ENCODE data around the gene CCDC159. TPM values are rescaled to one million over a fixed set of nuclear protein-coding genes. Genes with fewer than 3 reads are reported as not detected.
"Not testable (repeated sequence)": the region's sequence is repeated elsewhere in the genome, so short reads cannot be mapped to it uniquely, and the experiment has no call there.

Gene CCDC159
- total RNA-seq, 4 donors from 2014 or later: 0.85 to 9.2 (median 2.0) TPM

GRCh38 chr19:11375143-11375948 is 29.0 kb downstream of the CCDC159 start:
- intact Hi-C loops (cut with DNase I; ENCODE audit: low total_unique reads): loop anchor here (10.0 kb wide), 3 partner anchors 81 to 981 kb away; partner anchors contain the start of genes TSPAN16 and ZNF653
- H3K27me3 ChIP-seq: no peaks in the 10 kb centered on the region
- ATAC-seq: no peak
- H3K9me3 ChIP-seq: no peaks in the 10 kb centered on the region
- no peaks in the 10 kb centered on the region for H3K36me3 ChIP-seq
- TF ChIP-seq, protein P1, sequence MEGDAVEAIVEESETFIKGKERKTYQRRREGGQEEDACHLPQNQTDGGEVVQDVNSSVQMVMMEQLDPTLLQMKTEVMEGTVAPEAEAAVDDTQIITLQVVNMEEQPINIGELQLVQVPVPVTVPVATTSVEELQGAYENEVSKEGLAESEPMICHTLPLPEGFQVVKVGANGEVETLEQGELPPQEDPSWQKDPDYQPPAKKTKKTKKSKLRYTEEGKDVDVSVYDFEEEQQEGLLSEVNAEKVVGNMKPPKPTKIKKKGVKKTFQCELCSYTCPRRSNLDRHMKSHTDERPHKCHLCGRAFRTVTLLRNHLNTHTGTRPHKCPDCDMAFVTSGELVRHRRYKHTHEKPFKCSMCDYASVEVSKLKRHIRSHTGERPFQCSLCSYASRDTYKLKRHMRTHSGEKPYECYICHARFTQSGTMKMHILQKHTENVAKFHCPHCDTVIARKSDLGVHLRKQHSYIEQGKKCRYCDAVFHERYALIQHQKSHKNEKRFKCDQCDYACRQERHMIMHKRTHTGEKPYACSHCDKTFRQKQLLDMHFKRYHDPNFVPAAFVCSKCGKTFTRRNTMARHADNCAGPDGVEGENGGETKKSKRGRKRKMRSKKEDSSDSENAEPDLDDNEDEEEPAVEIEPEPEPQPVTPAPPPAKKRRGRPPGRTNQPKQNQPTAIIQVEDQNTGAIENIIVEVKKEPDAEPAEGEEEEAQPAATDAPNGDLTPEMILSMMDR (IDR thresholded peaks at IDR 0.05 in 4 of 5, conservative IDR thresholded peaks at IDR 0.05 in 1 of 5): no peak
- peak; percentile 42 to 68 for TF ChIP-seq POLR2A (IDR thresholded peaks at IDR 0.05)
- in situ Hi-C loops (cut with MboI; ENCODE audit: low sequenced_read_pairs in 4 of 4): loop anchor here in 2 of 4 donors (5.0 to 25.0 kb wide), 2 partner anchors 62 to 212 kb away; partner anchors contain the start of genes ACP5 (in 1 of the 2), ODAD3 (in 1 of the 2), PRKCSH (in 1 of the 2) and ZNF627 (in 1 of the 2)
- H3K4me3 ChIP-seq: peak overlapping the region; percentile 44 to 79 (median 73)
- H3K4me1 ChIP-seq: peaks cover 28% of the 10 kb centered on the region in 2 donors
- DNase-seq: peak in 1 of 2 donors; percentile 42
- H3K27ac ChIP-seq: peak overlapping the region; percentile 93 to 97 (median 94)

DNA sequence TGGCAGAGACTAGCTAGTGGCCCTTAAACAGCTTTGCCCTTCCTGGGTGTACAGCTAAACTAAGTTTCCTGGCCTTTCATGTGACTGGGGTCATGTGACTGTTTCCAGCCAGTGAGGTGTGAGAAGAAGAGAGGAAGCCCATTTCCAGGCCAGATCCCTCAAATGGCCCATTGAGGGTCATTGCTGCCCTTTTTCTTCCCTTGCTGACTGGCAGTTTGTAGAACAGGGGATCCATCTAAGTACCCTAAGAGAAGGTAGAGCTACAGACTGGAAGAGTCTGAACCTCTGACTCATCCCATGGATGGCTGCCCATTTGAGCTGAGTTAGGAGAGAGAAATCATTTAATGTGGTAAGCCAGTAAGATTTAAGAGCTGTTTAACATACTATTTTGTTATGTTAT is 30.9 kb downstream of the CCDC159 start:
- peak in 1 of 2 donors; percentile 25 for DNase-seq
- peak overlapping the region; percentile 8 to 94 (median 36) for H3K27ac ChIP-seq
- ATAC-seq: no peak
- TF ChIP-seq, protein P1 (IDR thresholded peaks at IDR 0.05 in 4 of 5, conservative IDR thresholded peaks at IDR 0.05 in 1 of 5): no peak
- no peak for TF ChIP-seq POLR2A (IDR thresholded peaks at IDR 0.05)
- no peaks in the 10 kb centered on the region for H3K9me3 ChIP-seq
- intact Hi-C loops (cut with DNase I; ENCODE audit: low total_unique reads): loop anchor here (10.0 kb wide), 3 partner anchors 82 to 982 kb away; partner anchors contain the start of genes TSPAN16 and ZNF653
- H3K4me1 ChIP-seq: peaks cover 36 to 40% of the 10 kb centered on the region in 2 donors
- peaks cover 5 to 9% (median 7%) of the 10 kb centered on the region in 3 donors for H3K27me3 ChIP-seq
- in situ Hi-C loops (cut with MboI; ENCODE audit: low sequenced_read_pairs in 4 of 4): loop anchor here in 2 of 4 donors (5.0 to 25.0 kb wide), 2 partner anchors 60 to 210 kb away; partner anchors contain the start of genes ACP5 (in 1 of the 2), ODAD3 (in 1 of the 2), PRKCSH (in 1 of the 2) and ZNF627 (in 1 of the 2)
- H3K4me3 ChIP-seq: no peak overlapping the region
- no peaks in the 10 kb centered on the region for H3K36me3 ChIP-seq

DNA sequence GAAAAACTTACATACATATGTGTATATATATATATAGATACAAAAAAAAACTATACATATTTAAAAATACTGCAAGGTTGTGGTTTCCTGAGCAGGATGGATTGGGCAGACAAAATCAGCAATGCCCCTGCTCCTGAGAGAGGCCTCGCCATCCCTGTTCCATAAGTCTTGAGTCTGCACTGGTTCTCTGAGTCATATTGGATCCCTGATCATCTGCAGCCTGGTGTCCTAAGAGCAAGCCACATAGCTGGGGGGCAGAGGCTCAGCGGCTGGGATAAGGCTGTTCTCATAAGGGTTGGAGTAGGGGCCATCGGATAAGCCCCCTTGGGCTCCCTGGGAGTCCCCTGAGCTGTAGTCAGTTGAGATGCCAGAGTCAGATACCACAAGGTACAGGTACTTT is 31.4 kb downstream of the CCDC159 start:
- in situ Hi-C loops (cut with MboI; ENCODE audit: low sequenced_read_pairs in 4 of 4) (loop anchor here in 2 of 4 donors (5.0 to 25.0 kb wide), 2 partner anchors 60 to 210 kb away; partner anchors contain the start of genes ACP5 (in 1 of the 2), ODAD3 (in 1 of the 2), PRKCSH (in 1 of the 2) and ZNF627 (in 1 of the 2)), intact Hi-C loops (cut with DNase I; ENCODE audit: low total_unique reads) (loop anchor here (10.0 kb wide), 3 partner anchors 83 to 983 kb away; partner anchors contain the start of genes TSPAN16 and ZNF653)
- DNase-seq: no peak
- no peaks in the 10 kb centered on the region for H3K9me3 ChIP-seq
- TF ChIP-seq, protein P1 (IDR thresholded peaks at IDR 0.05 in 4 of 5, conservative IDR thresholded peaks at IDR 0.05 in 1 of 5): no peak
- no peak for TF ChIP-seq POLR2A (IDR thresholded peaks at IDR 0.05)
- peaks cover 10 to 14% (median 12%) of the 10 kb centered on the region in 3 donors for H3K27me3 ChIP-seq
- no peak for ATAC-seq
- H3K27ac ChIP-seq: peak overlapping the region in 2 of 4 donors; percentile 19 to 34
- no peaks in the 10 kb centered on the region for H3K36me3 ChIP-seq
- H3K4me1 ChIP-seq: peaks cover 36 to 40% of the 10 kb centered on the region in 2 donors
- H3K4me3 ChIP-seq: no peak overlapping the region

DNA sequence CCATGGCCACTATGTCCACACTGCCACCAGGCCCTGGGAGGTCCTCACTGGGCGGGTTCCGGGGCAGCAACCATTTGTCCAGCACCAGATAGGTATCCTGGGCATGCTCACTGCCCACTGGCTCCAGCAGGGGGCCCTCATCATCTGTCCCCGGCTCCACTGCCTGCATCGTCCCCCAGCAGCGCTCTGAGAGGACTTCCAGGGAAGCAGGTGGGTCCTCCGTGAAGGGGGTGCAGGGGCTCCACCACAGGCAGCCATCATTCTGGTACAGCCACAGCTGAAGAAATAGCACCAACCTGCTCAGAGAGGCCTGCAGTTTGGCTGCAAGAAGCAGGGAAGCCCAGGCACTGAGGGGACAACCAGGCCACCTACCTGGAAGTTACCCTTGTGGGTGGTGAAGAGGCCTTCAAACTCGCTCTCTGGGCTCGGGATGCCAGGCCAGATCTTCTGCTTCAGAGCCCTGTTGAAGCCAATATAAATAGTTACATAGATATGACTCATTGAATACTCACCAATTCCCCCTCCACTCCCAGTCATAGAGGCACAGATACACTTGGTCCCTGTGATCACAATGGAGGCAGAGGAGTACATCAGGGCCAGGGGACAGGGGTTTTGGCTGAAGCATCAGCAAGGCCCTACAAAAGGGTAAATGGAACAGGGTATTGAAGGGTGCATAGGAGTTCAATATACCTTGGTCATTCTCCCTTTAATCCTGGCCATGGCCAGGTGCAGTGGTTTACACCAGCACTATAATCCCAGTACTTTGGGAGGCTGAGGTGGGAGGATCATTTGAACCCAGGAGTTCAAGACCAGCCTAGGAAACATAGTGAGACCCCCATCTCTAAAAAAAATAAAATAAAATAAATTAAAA is 32.2 kb downstream of the CCDC159 start:
- ATAC-seq: no peak

DNA sequence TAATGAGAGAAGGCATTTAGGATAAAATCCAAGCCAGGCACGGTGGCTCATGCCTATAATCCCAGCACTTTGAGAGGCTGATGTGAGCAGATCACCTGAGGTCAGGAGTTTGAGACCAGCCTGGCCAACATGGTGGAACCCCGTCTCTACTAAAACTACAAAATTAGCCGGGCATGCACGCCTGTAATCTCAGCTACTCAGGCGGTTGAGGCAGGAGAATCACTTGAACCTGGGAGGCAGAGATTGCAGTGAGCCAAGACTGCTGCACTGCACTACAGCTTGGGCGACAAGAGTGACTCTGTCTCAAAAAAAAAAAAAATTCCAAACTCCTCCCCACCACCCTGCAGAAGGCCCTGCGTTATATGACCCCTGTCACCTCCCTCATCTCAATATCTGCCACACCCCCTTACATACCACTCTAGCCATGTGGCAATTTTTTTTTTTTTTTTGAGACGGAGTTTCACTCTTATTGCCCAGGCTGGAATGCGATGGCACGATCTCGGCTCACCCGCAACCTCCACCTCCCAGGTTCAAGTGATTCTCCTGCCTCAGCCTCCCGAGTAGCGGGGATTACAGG is 33.0 kb downstream of the CCDC159 start:
- H3K27ac ChIP-seq, ATAC-seq, H3K9me3 ChIP-seq, H3K36me3 ChIP-seq, H3K4me3 ChIP-seq, DNase-seq: not testable (repeated sequence)
- in situ Hi-C loops (cut with MboI; ENCODE audit: low sequenced_read_pairs in 4 of 4): loop anchor here in 2 of 4 donors (5.0 to 25.0 kb wide), 2 partner anchors 58 to 208 kb away; partner anchors contain the start of genes ACP5 (in 1 of the 2), ODAD3 (in 1 of the 2), PRKCSH (in 1 of the 2) and ZNF627 (in 1 of the 2)
- intact Hi-C loops (cut with DNase I; ENCODE audit: low total_unique reads): loop anchor here (10.0 kb wide), 3 partner anchors 85 to 985 kb away; partner anchors contain the start of genes TSPAN16 and ZNF653
- peaks cover 24 to 30% (median 28%) of the 10 kb centered on the region in 3 donors for H3K27me3 ChIP-seq
- peaks cover 31 to 33% of the 10 kb centered on the region in 2 donors for H3K4me1 ChIP-seq

More for the DNA sequence above, 32.2 kb downstream of the CCDC159 start:
- peaks cover 18 to 22% (median 20%) of the 10 kb centered on the region in 3 donors for H3K27me3 ChIP-seq
- H3K4me3 ChIP-seq: no peak overlapping the region
- in situ Hi-C loops (cut with MboI; ENCODE audit: low sequenced_read_pairs in 4 of 4): loop anchor here in 2 of 4 donors (5.0 to 25.0 kb wide), 2 partner anchors 59 to 209 kb away; partner anchors contain the start of genes ACP5 (in 1 of the 2), ODAD3 (in 1 of the 2), PRKCSH (in 1 of the 2) and ZNF627 (in 1 of the 2)
- peak overlapping the region in 2 of 4 donors; percentile 19 to 34 for H3K27ac ChIP-seq
- TF ChIP-seq POLR2A (IDR thresholded peaks at IDR 0.05): no peak
- TF ChIP-seq, protein P1 (IDR thresholded peaks at IDR 0.05 in 4 of 5, conservative IDR thresholded peaks at IDR 0.05 in 1 of 5): peak in 2 of 5 experiments; percentile 3 to 35
- H3K4me1 ChIP-seq: peaks cover 36 to 40% of the 10 kb centered on the region in 2 donors
- intact Hi-C loops (cut with DNase I; ENCODE audit: low total_unique reads): loop anchor here (10.0 kb wide), 3 partner anchors 84 to 984 kb away; partner anchors contain the start of genes TSPAN16 and ZNF653
- H3K36me3 ChIP-seq: no peaks in the 10 kb centered on the region
- DNase-seq: no peak
- H3K9me3 ChIP-seq: no peaks in the 10 kb centered on the region
